Breast epithelium (tissue), 4 donors: ENCODE measurements around the gene POU2F2. TPM values are rescaled to one million over a fixed set of nuclear protein-coding genes. Genes with fewer than 3 reads are reported as not detected.
A peak's percentile ranks its signal among the peaks of the same experiment; 100 is the strongest.
"Not testable (repeated sequence)": the region's sequence is repeated elsewhere in the genome, so short reads cannot be mapped to it uniquely, and the experiment has no call there.

Experiments
- DNase-seq, 2 donors: peaks; one replicate each; pipeline ENCODE4 v3.0.0-alpha.2; 2019; ENCODE audit warnings: low spot score in 2 of 2
- H3K27ac ChIP-seq, 2 donors: fragments of 200-600 bp; sonication (generic) in 1 of 2; one replicate each; pipeline ENCODE4 v1.5.1; 2016 to 2019; ENCODE audit warnings: mild to moderate bottlenecking in 1 of 2
- H3K27me3 ChIP-seq, 2 donors: fragments of 200-600 bp; sonication (generic) in 1 of 2; one replicate each; pipeline versions ENCODE4 v1.5.1 to v1.6.0; 2017 to 2019; ENCODE audit warnings: control low read depth in 1 of 2, mild to moderate bottlenecking in 1 of 2
- H3K36me3 ChIP-seq: fragments of 200-600 bp; one replicate; pipeline ENCODE4 v1.5.1; 2019
- H3K4me1 ChIP-seq, 2 donors: fragments of 200-600 bp; sonication (generic); one replicate each; pipeline ENCODE4 v1.5.1; 2016 to 2019; ENCODE audit warnings: control low read depth in 1 of 2
- H3K4me3 ChIP-seq, 3 donors: fragments of 200-600 bp; sonication (generic); 1 replicate in 2 of 3; 2 replicates in 1 of 3; pipeline ENCODE4 v1.5.1; 2016 to 2019; ENCODE audit warnings: mild to moderate bottlenecking in 3 of 3, moderate library complexity in 2 of 3
- H3K9me3 ChIP-seq, 2 donors: fragments of 200-600 bp; sonication (generic) in 1 of 2; one replicate each; pipeline ENCODE4 v1.5.1; 2016 to 2019; ENCODE audit warnings: control low read depth in 1 of 2
- POLR2A ChIP-seq: fragments of 450-650 bp; IDR thresholded peaks from one replicate; pipeline ENCODE4 v1.6.1; 2016; ENCODE audit warnings: antibody characterized with exemption, mild to moderate bottlenecking, moderate library complexity
- POLR2AphosphoS5 ChIP-seq, 3 donors: sonication (generic); formaldehyde crosslinking; IDR thresholded peaks; one replicate each; pipeline ENCODE4 v1.6.1; 2017; ENCODE audit warnings: antibody characterized with exemption in 3 of 3
- intact Hi-C: fragments of 100-400 bp; cut with DNase I; formaldehyde crosslinking; loops from one replicate; pipeline ENCODE4 v1.15.1; 2023; ENCODE audit warnings: low total_unique reads
- total RNA-seq, 3 donors: library from RNA; depleted of rRNA; stranded (reverse); fragments of >200 nt; gene quantifications; one replicate each; pipeline ENCODE4 v1.1.0, GENCODE V29; 2016
- TF ChIP-seq, protein P1 (sequence below), 3 donors: fragments of 450-650 bp; IDR thresholded peaks; one replicate each; pipeline ENCODE4 v1.5.1; 2016 to 2017; ENCODE audit warnings: antibody characterized with exemption in 3 of 3, mild to moderate bottlenecking in 3 of 3, moderate library complexity in 3 of 3

Gene POU2F2
- total RNA-seq, 3 donors from 2014 or later, result 1.2 to 2.9 (median 1.6) TPM

DNA sequence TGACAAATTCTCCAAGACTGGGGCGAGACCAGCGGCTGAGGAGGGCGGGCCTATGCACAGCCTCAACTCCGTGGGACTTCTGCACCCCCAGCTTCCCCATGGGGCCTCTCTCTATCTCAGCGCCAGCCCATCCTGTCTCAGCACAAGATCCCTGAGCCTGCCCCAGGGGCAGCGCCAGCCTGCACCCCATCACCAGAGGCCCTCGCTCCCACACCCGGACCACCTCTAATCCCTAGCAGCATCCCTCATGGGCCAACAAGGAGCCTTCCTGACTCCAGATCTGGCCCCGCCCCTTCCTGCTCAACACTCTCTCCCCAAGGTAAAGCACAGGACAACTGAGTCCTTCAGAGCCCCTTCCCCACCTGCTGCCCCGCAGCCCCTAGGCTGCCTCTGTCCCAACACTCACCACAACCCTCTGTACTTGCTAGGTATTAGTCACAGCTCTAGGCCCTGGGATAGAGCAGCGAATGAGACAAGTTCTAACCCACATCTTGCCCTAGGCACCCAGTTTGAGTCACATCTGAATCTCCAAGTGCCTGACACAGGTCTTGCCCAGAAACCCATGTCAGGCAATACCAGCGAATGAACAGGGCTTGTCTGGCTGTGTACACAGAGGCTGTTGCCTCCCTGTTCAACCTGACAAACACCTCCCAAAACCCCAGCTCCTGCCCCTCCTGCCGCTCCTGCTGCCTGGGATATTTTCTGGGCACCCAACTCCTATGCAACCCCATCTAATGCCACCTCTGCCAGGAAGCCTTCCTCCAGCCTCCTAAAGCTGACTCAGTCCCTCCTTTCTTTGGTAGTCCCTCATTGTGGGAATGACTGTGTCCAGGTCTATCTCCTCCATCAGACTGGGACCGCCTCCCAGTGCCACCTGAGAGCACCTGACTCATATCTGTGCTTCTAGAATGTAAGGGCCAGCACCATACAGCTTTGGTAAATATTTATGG, 80.8 kb downstream of the POU2F2 start:
- no peak for DNase-seq
- no peaks in the 10 kb centered on the region for H3K36me3 ChIP-seq
- intact Hi-C loops, result no loop called here

DNA sequence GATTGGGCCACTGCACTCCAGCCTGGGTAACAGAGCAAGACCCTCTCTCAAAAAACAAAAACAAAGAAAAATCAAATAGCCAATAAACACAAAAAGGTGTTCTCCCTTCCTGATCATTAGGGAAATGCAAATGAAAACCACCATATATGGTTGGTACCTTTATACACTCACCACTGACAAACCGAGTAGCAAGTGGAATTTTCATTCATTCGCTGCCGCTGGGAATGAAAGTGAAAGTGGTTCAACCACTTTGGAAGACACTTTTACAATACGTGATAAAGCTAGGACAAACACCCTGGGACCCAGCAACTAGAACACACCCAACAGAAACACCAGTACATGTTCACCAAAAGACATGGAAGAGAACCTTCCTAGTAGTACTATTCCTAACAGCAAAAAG, 83.3 kb downstream of the POU2F2 start:
- Histone ChIP-seq H3K27me3 (no peaks in the 10 kb centered on the region), H3K4me3 (peak overlapping the region in 1 of 3 donors; percentile 22), H3K9me3 (no peaks in the 10 kb centered on the region), H3K36me3 (no peaks in the 10 kb centered on the region), H3K4me1 (no peaks in the 10 kb centered on the region), H3K27ac (no peak overlapping the region)
- no peak for DNase-seq
- TF ChIP-seq, protein P1, sequence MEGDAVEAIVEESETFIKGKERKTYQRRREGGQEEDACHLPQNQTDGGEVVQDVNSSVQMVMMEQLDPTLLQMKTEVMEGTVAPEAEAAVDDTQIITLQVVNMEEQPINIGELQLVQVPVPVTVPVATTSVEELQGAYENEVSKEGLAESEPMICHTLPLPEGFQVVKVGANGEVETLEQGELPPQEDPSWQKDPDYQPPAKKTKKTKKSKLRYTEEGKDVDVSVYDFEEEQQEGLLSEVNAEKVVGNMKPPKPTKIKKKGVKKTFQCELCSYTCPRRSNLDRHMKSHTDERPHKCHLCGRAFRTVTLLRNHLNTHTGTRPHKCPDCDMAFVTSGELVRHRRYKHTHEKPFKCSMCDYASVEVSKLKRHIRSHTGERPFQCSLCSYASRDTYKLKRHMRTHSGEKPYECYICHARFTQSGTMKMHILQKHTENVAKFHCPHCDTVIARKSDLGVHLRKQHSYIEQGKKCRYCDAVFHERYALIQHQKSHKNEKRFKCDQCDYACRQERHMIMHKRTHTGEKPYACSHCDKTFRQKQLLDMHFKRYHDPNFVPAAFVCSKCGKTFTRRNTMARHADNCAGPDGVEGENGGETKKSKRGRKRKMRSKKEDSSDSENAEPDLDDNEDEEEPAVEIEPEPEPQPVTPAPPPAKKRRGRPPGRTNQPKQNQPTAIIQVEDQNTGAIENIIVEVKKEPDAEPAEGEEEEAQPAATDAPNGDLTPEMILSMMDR (IDR thresholded peaks at IDR 0.05), result no peak
- TF ChIP-seq POLR2A (no peak), POLR2AphosphoS5 (IDR thresholded peaks at IDR 0.05) (no peak)
- intact Hi-C loops, result no loop called here

More for the DNA sequence above, 80.8 kb downstream of the POU2F2 start:
- H3K27ac ChIP-seq, result no peak overlapping the region
- TF ChIP-seq POLR2A (no peak), POLR2AphosphoS5 (IDR thresholded peaks at IDR 0.05) (no peak)
- TF ChIP-seq, protein P1 (IDR thresholded peaks at IDR 0.05), result no peak
- no peaks in the 10 kb centered on the region for H3K4me1 ChIP-seq
- H3K27me3 ChIP-seq, result no peaks in the 10 kb centered on the region
- H3K9me3 ChIP-seq, result no peaks in the 10 kb centered on the region
- no peak overlapping the region for H3K4me3 ChIP-seq

DNA sequence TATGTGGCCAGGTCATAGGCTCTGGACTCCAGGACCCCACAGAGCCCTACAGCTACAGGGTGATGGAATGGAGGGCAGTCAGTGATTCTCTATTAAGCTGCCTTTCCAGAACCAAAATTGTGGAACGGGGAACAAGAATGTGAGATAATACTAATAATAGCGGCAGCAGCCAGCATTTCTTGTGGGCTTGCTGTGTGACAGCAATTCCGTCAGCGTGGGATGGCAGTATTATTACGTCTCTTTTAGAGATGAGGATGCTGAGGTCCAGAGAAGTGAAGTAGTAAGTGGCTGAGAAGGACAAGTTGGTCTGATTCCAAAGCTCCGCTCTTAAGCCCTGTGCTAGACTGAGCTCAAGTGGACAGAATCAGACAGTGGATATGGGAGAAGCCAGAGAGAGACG, 86.7 kb downstream of the POU2F2 start:
- intact Hi-C loops, result no loop called here
- no peaks in the 10 kb centered on the region for H3K4me1 ChIP-seq
- no peak overlapping the region for H3K4me3 ChIP-seq
- TF ChIP-seq POLR2A, result no peak
- TF ChIP-seq, protein P1 (IDR thresholded peaks at IDR 0.05), result no peak
- no peak for DNase-seq
- H3K27ac ChIP-seq, result no peak overlapping the region
- no peaks in the 10 kb centered on the region for H3K36me3 ChIP-seq
- no peaks in the 10 kb centered on the region for H3K27me3 ChIP-seq
- H3K9me3 ChIP-seq, result no peaks in the 10 kb centered on the region

DNA sequence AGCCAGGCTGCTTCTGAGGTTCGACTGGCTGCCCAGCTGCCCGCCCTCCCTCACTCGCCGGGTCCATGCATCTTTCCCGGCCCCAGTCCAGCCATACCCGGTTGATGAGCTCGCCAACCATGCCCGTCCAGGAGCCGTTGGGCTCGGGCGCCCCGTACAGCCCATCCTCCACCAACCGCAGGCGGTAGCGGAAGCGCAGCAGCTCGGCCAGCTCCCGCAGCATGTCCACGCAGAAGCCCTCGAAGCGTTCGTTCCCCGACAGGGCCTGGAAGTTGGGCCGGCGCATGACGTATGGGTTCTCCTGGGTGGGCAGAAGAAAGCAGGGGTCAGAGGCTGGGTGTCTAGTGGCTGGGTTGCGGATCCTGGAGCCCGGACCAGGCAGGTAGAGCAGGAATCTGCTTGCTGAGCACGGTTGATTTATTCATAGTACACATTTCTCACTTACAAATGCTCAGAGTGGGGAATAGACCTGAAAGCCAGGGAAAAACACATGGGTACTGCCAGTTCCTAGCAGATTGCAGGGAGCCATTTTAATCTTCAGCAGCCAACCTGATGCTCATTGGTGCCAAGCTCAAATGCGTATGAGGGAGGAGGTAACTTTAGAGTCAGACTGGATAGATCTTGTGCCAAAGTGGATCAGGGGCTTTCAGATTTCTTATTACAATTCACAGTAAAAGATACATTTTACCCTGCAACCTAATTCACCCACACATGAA, 89.6 kb downstream of the POU2F2 start:
- no peaks in the 10 kb centered on the region for H3K4me1 ChIP-seq
- intact Hi-C loops, result no loop called here
- no peak overlapping the region for H3K4me3 ChIP-seq
- no peak overlapping the region for H3K27ac ChIP-seq
- H3K36me3 ChIP-seq, result no peaks in the 10 kb centered on the region
- no peak for TF ChIP-seq POLR2AphosphoS5 (IDR thresholded peaks at IDR 0.05)
- TF ChIP-seq, protein P1 (IDR thresholded peaks at IDR 0.05), result no peak
- no peak for TF ChIP-seq POLR2A
- no peaks in the 10 kb centered on the region for H3K9me3 ChIP-seq
- no peaks in the 10 kb centered on the region for H3K27me3 ChIP-seq
- DNase-seq, result no peak

DNA sequence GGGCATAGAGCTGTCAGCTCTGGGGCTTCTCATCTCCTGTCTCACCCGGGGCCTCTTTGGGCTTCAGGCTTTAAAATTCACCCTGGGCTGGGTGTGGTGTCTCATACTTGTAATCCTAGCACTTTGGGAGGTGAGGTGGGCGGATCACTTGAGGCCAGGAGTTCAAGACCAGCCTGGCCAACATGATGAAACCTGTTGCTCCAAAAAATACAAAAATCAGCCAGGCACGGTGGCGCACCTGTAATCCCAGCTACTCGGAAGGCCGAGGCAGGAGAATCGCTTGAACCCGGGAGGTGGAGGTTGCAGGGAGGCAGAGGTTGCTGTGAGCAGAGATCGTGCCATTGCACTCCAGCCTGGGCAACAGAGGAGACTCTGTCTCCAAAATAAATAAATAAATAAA, 91.8 kb downstream of the POU2F2 start:
- H3K27ac ChIP-seq, H3K27me3 ChIP-seq, H3K36me3 ChIP-seq, H3K4me1 ChIP-seq, H3K4me3 ChIP-seq, DNase-seq, H3K9me3 ChIP-seq, intact Hi-C loops: not testable (repeated sequence)
